ENCODE results near the gene PLEKHD1.

DNA sequence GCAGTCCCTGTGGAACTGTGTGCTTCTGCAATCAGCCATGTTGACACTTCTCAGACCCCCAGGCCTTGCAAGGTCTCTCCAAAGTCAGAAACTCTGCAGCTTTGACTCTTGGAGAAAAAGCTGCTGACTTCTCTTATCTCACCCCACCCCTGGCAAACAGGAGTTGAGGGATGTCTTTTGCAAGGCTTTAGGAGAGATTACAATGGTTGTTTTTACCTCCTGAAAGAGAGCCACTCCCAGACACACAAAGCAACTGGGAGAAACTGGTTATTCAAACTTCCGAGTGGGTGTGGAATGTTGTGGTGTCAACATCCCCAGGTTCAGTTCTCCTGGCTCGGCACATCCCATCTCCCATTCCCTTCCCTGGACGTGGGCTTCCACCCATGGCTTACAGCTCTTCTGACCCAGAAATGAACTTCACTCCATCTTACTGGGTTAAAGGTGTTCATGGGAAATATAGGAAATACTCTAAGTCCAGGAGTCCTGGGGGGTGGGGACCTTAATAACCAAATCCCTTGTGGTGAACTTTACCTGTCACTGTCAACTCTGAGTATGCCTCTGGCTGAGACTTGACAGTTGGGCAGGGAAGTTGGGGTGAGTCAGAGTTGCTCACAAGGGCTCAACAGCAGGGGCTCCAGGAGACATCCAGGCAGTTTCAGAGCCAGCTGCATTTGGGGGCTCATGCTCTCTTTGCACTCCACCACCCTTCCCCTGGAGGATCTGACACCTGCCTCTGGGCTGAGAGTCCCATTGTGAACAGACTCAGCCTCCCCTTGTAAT is 48.2 kb downstream of the PLEKHD1 start:
- TF ChIP-seq, protein P1, sequence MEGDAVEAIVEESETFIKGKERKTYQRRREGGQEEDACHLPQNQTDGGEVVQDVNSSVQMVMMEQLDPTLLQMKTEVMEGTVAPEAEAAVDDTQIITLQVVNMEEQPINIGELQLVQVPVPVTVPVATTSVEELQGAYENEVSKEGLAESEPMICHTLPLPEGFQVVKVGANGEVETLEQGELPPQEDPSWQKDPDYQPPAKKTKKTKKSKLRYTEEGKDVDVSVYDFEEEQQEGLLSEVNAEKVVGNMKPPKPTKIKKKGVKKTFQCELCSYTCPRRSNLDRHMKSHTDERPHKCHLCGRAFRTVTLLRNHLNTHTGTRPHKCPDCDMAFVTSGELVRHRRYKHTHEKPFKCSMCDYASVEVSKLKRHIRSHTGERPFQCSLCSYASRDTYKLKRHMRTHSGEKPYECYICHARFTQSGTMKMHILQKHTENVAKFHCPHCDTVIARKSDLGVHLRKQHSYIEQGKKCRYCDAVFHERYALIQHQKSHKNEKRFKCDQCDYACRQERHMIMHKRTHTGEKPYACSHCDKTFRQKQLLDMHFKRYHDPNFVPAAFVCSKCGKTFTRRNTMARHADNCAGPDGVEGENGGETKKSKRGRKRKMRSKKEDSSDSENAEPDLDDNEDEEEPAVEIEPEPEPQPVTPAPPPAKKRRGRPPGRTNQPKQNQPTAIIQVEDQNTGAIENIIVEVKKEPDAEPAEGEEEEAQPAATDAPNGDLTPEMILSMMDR (conservative IDR thresholded peaks at IDR 0.05 in 1 of 2, IDR thresholded peaks at IDR 0.05 in 1 of 2; ENCODE audit: low read depth in 1 of 2, low read length in 2 of 2), result no peak
- no peak for TF ChIP-seq EZH2 (IDR thresholded peaks at IDR 0.05; ENCODE audit: low read length, missing control alignments)

Measured in fibroblast of lung (primary cell).